HG02852 (cell line): ENCODE results near the gene TMEM232.

Source experiments
- ATAC-seq: cut with Tn5 transposase; IDR thresholded peaks from one replicate; pipeline ENCODE4 v1.9.1; 2021; ENCODE audit warnings: mild to moderate bottlenecking, moderate library complexity; ENCODE audit not compliant: unreplicated experiment

The TMEM232 gene

GRCh38 chr5:110435207-110435606, 291.3 kb downstream of the TMEM232 start:
- no peak for ATAC-seq

DNA sequence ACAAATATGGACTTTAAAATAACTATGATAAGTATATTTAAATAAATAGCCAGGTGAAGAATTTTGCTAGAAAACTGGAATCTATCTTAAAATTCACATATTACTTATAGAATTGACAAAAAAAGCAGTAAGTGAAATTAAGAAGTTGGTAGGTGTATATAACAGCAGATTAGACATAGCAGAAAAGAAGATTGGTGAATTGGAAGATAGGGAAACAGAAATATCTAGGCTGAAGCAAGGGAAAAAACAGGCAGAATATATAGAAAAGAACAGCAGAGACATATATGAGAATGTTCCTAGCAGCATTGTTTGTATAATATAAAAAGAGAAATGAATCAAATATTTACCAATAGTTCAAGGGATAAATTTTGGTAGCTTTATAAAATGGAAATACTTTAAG, 294.9 kb downstream of the TMEM232 start:
- ATAC-seq, result no peak

DNA sequence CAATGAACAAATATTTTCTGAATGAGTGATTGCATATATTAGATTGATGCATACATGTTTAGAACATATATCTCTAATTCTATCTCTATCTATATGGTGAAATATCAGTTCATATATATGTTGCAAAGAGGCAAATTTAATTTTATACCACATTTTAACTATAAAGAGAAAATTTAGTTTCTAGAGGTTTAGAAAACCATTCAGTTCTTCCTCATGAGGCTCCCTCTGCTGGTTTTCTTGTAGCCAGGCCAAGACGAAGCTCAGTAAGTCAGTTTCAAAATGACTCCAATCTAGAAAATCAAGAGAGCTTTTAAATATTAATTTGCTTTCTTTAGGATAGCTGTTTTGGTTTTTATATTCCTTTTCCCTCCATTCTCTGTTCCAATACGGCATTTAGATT, 312.1 kb downstream of the TMEM232 start:
- no peak for ATAC-seq

DNA sequence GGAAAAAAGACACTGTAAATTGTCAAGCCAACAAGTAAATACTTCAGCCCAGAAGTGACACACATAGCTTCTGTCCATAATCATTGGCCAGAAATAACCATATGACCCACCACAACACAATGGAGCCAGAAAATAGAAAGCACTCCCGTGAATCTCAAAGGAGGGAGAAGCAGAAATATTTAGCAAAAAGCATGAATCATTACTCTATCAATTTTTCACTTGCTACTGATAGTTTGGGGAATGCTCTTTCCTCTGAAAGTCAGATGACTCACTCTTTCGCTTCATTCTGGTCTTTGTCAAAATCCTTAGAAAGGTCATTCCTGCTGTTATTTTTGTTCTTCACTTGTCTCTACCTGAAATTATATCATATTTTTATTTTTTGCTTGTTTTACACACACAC, 312.6 kb downstream of the TMEM232 start:
- ATAC-seq, result no peak

DNA sequence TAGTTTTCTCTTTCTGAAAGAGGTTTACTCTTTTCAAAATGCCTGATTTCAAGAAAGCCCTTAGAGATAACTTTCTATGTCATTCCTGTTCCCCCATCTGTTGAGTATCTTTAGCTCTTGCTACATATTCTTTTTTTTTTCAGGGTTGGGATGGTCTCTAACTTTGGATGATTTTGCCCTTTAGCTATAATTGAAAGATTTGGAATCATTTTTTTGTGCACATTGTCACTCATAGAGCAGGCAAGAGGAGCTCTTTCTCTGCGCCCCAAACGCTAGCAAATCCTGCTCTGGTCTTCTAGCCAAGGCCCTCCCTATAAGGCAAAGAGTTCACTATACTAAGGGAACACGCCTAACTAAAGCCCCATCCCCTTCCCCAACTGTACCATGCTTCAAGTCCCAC, 316.9 kb downstream of the TMEM232 start:
- ATAC-seq, result no peak

DNA sequence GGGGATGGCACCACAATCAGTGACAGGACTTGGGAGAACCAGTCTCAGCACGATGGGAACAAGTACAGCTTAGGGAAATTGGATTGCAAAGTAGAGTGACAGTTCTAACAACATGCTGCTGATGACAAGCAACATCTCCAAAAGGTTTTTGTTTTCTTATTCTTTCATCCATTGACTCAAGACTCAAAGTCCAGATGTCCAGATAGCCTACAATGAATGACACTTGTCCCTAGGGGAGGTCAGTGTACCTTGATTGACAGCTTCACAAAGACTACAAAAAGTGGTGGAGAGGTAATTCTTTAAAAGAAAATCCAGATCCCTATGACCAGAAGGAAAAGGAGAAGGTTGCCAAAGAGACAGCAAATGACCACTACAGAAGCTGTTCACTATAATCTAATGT, 323.9 kb downstream of the TMEM232 start:
- ATAC-seq, result no peak

- no peak for ATAC-seq
These were observed 324.6 kb downstream of the TMEM232 start for GRCh38 chr5:110401881-110402280.

- ATAC-seq, result no peak
These were observed 327.5 kb downstream of the TMEM232 start for GRCh38 chr5:110398951-110399350.

- no peak for ATAC-seq
These were observed 329.2 kb downstream of the TMEM232 start for GRCh38 chr5:110397281-110397680.

- ATAC-seq, result no peak
These were observed 339.7 kb downstream of the TMEM232 start for GRCh38 chr5:110386782-110387181.

- ATAC-seq, result no peak
These were observed 343.2 kb downstream of the TMEM232 start for GRCh38 chr5:110383231-110383630.

- ATAC-seq, result no peak
These were observed 348.5 kb downstream of the TMEM232 start for GRCh38 chr5:110377943-110378342.

DNA sequence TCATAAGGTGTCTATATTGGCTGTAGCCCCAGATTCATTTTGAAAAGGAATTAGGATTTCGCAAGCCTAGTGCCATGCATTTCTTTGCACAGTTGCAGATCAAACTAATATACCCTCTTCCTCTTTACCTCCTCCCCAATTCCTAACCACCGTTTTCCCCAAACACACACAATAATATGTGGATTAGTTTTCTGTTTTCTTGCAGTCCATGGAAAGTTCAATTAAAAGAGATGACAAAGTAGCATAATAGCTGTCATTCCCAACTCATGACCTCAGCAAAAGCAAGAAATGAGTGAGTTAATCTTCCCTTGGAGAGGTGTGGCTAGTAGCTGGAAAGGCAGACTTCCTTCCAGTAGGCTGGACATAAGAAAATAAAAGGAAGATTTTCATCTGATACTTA, 349.1 kb downstream of the TMEM232 start:
- ATAC-seq, result no peak

DNA sequence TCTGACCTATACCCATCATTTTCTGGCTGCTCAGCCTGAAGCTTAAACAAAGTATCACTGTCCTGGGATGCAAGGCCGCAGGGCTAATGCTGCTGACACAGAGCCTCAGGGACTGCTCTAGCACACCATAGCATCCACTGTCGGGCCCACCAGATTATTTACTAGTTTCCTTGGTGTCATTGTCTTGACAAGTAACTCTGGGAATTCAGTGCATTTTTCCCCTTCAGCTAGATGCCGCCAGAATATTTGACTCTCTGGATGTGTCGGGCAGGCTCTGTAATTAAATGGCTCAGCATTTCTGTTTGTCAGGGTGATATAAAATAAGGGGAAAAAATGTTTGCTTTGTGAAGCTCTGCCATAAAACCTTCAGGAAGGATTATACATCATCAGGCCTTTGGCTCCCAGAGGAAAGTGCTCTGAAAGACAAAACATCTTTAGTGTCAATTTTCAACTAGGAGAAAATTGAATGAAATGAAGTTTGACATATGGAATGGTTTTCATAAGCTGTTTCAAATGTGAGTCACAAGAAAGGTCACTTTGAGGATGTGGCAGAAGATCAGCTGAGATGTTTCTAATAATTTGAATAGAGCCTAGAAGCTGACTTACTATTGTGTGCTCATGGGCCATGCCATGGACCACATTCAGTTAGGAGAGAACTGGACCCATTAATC, 350.1 kb downstream of the TMEM232 start:
- no peak for ATAC-seq

DNA sequence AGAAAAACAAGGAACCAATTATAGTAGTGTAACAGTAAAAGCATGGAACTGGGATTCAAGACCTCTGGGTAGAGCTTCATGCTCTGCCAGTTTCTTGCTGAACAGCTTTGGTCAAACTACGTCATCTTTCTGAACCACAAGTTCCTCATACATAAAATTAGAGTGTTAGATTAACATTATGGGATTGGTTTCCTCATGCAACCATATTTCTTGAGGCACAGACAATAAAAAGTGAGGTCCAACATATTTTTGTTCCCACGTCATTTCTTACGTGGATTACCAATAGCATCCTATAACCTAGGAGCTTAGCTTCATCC, 354.8 kb downstream of the TMEM232 start:
- ATAC-seq, result peak; percentile 87

GRCh38 chr5:110371011-110371724, 355.3 kb downstream of the TMEM232 start:
- ATAC-seq, result peak; percentile 45
